SK-N-SH (cell line): Measurements from ENCODE around the gene RNF150. TPM values are rescaled to one million over a fixed set of nuclear protein-coding genes. Genes with fewer than 3 reads are reported as not detected.

Experiments used
- CTCF ChIA-PET: fragments of 300-600, 350-600 bp; formaldehyde crosslinking; extraction: SDS; loops from one replicate; lab custom pipeline; 2021; lab: Yijun Ruan, JAX
- POLR2A ChIA-PET: fragments of 350-600 bp; sonication (Branson Sonifier 250); formaldehyde crosslinking; extraction: SDS; loops from one replicate; lab custom pipeline; 2020; ENCODE audit warnings: antibody characterized with exemption, inconsistent platforms; lab: Yijun Ruan, JAX
- DNase-seq: peaks from one replicate; pipeline ENCODE4 v3.0.0; 2012
- H2AFZ ChIP-seq: fragments of 200-600 bp; sonication (generic); 2 replicates; pipeline ENCODE4 v1.8.1; 2016; ENCODE audit warnings: antibody characterized with exemption, mild to moderate bottlenecking, low read depth
- H3F3A ChIP-seq: fragments of 200-600 bp; sonication (generic); replicated peaks from 2 replicates; pipeline ENCODE3; 2016; ENCODE audit warnings: antibody characterized with exemption, mild to moderate bottlenecking; ENCODE audit not compliant: insufficient read depth
- H3K27ac ChIP-seq, 2 experiments: fragments of 200-500 bp in 1 of 2; fragments of 200-600 bp in 1 of 2; sonication (Bioruptor generic) in 1 of 2; sonication (generic), shearing (Covaris generic) in 1 of 2; 2 replicates each; pipeline versions ENCODE4 v1.5.1 to v1.6.1; 2014 to 2016; ENCODE audit warnings: low read depth in 2 of 2, inconsistent platforms in 1 of 2, low read length in 1 of 2, mild to moderate bottlenecking in 1 of 2, mixed read lengths in 1 of 2
- H3K27me3 ChIP-seq: fragments of 200-600 bp; sonication (generic), shearing (Covaris generic); 2 replicates; pipeline ENCODE4 v1.6.1; 2016; ENCODE audit warnings: mixed run types; ENCODE audit not compliant: insufficient read depth
- H3K36me3 ChIP-seq, 2 experiments: fragments of 200-500 bp in 1 of 2; fragments of 200-600 bp in 1 of 2; sonication (Bioruptor generic) in 1 of 2; sonication (generic) in 1 of 2; replicated peaks in 1 of 2; 2 replicates each; pipeline versions ENCODE3 to v1.5.1; 2014 to 2016; ENCODE audit warnings: low read length in 1 of 2, mild to moderate bottlenecking in 1 of 2; ENCODE audit not compliant: insufficient read depth in 2 of 2, control insufficient read depth in 1 of 2
- H3K4me1 ChIP-seq, 2 experiments: fragments of 200-500 bp in 1 of 2; fragments of 200-600 bp in 1 of 2; sonication (Bioruptor generic) in 1 of 2; sonication (generic), shearing (Covaris generic) in 1 of 2; 2 replicates each; pipeline versions ENCODE4 v1.5.1 to v1.6.1; 2014 to 2016; ENCODE audit warnings: low read depth in 1 of 2, low read length in 1 of 2, mixed run types in 1 of 2; ENCODE audit not compliant: insufficient read depth in 2 of 2, control insufficient read depth in 1 of 2
- H3K4me2 ChIP-seq: fragments of 200-600 bp; sonication (generic), shearing (Covaris generic); 2 replicates; pipeline ENCODE4 v1.6.1; 2017; ENCODE audit warnings: mixed run types
- H3K4me3 ChIP-seq, 2 experiments: fragments of 200-500 bp in 1 of 2; fragments of 200-600 bp in 1 of 2; sonication (Bioruptor generic) in 1 of 2; sonication (generic), shearing (Covaris generic) in 1 of 2; 2 replicates each; pipeline versions ENCODE4 v1.5.1 to v1.8.1; 2014 to 2016; ENCODE audit warnings: low read depth in 2 of 2, inconsistent platforms in 1 of 2, low read length in 1 of 2, mild to moderate bottlenecking in 1 of 2, mixed read lengths in 1 of 2, moderate library complexity in 1 of 2
- H3K79me2 ChIP-seq: fragments of 200-600 bp; sonication (generic); 2 replicates; pipeline ENCODE4 v1.8.1; 2017; ENCODE audit warnings: mild to moderate bottlenecking; ENCODE audit not compliant: insufficient read depth
- H3K9ac ChIP-seq: fragments of 200-600 bp; sonication (generic); 2 replicates; pipeline ENCODE4 v1.6.1; 2017; ENCODE audit warnings: mixed run types
- H3K9me2 ChIP-seq: fragments of 200-600 bp; sonication (generic); 2 replicates; pipeline ENCODE4 v1.6.1; 2017; ENCODE audit warnings: mixed run types
- H3K9me3 ChIP-seq: fragments of 200-600 bp; sonication (generic); 2 replicates; pipeline ENCODE4 v1.6.1; 2017; ENCODE audit warnings: mixed run types, mild to moderate bottlenecking, moderate library complexity
- H4K20me1 ChIP-seq: fragments of 200-600 bp; sonication (generic); 2 replicates; pipeline ENCODE4 v1.6.1; 2017; ENCODE audit warnings: mild to moderate bottlenecking, mixed run types; ENCODE audit not compliant: insufficient read depth
- CHD2 ChIP-seq: fragments of 150-350 bp; IDR thresholded peaks from 2 replicates; pipeline ENCODE4 v1.6.1; 2018; ENCODE audit warnings: low read length; ENCODE audit not compliant: partially characterized antibody
- ELF1 ChIP-seq: IDR thresholded peaks from 2 replicates; pipeline ENCODE4 v1.4.0; 2012
- EZH2phosphoT487 ChIP-seq: fragments of 200-600 bp; sonication (generic); IDR thresholded peaks from 2 replicates; pipeline ENCODE4 v1.6.1; 2017; ENCODE audit warnings: low read depth, mixed run types, mild to moderate bottlenecking, antibody characterized with exemption, moderate library complexity, borderline replicate concordance
- FOSL2 ChIP-seq: IDR thresholded peaks from 2 replicates; pipeline ENCODE4 v1.4.0; 2012; ENCODE audit warnings: low read depth, mild to moderate bottlenecking, moderate library complexity, borderline replicate concordance
- GATA2 ChIP-seq: sonication (generic); formaldehyde crosslinking; IDR thresholded peaks from 2 replicates; pipeline ENCODE4 v1.5.0; 2020; ENCODE audit warnings: mild to moderate bottlenecking, missing genetic modification reagents
- JUND ChIP-seq: IDR thresholded peaks from 2 replicates; pipeline ENCODE4 v1.4.0; 2012
- MAX ChIP-seq: IDR thresholded peaks from 2 replicates; pipeline ENCODE4 v1.4.0; 2012; ENCODE audit warnings: low read depth
- MEF2A ChIP-seq: IDR thresholded peaks from 2 replicates; pipeline ENCODE4 v1.4.0; 2012; ENCODE audit warnings: low read depth, borderline replicate concordance
- NFIC ChIP-seq: IDR thresholded peaks from 2 replicates; pipeline ENCODE4 v1.4.0; 2012; ENCODE audit warnings: borderline replicate concordance
- NRF1 ChIP-seq: IDR thresholded peaks from 2 replicates; pipeline ENCODE4 v1.6.1; 2012; ENCODE audit warnings: low read depth, mild to moderate bottlenecking, low read length
- RCOR1 ChIP-seq: fragments of 150-350 bp; IDR thresholded peaks from 2 replicates; pipeline ENCODE4 v1.6.1; 2017; ENCODE audit warnings: antibody characterized with exemption, low read length
- RFX5 ChIP-seq: IDR thresholded peaks from 2 replicates; pipeline ENCODE4 v1.6.1; 2012; ENCODE audit warnings: mild to moderate bottlenecking, improper control_type of control experiment, low read length
- TAF1 ChIP-seq: IDR thresholded peaks from 2 replicates; pipeline ENCODE4 v1.6.1; 2012; ENCODE audit warnings: low read depth, mild to moderate bottlenecking, low read length, moderate library complexity, borderline replicate concordance
- TCF12 ChIP-seq: IDR thresholded peaks from 2 replicates; pipeline ENCODE4 v1.4.0; 2012
- USF1 ChIP-seq: IDR thresholded peaks from 2 replicates; pipeline ENCODE4 v1.4.0; 2012; ENCODE audit warnings: low read depth, borderline replicate concordance
- WGBS: methylation state at CpG from one replicate; pipeline ENCODE4 v1.1.6; 2017; ENCODE audit warnings: low lambda C conversion rate; 5-methylcytosine and 5-hydroxymethylcytosine counted together
- polyA plus RNA-seq, 3 experiments: library from polyadenylated mRNA; depleted of rRNA; stranded (reverse); fragments of >200 nt; gene quantifications; 2 replicates each; pipeline ENCODE4 v1.2.3, GENCODE V29; 2012
- TF ChIP-seq, protein P1 (sequence below): IDR thresholded peaks from 2 replicates; pipeline ENCODE4 v1.6.1; 2012; ENCODE audit warnings: mild to moderate bottlenecking, low read depth, low read length, moderate library complexity
- TF ChIP-seq, protein P2 (sequence below): fragments of 150-350 bp; IDR thresholded peaks from 2 replicates; pipeline ENCODE4 v1.6.1; 2017; ENCODE audit warnings: antibody characterized with exemption, low read length, low read depth, borderline replicate concordance
- TF ChIP-seq, protein P3 (sequence below): fragments of 200-600 bp; sonication (generic); IDR thresholded peaks from 2 replicates; pipeline ENCODE4 v1.6.1; 2017; ENCODE audit warnings: antibody characterized with exemption, mild to moderate bottlenecking, moderate library complexity

RNF150 gene
- polyA plus RNA-seq, 1 of the 3 experiments (the other 2 are of a cell fraction): 5.8 TPM

- Histone ChIP-seq H2AFZ (no peak overlapping the region), H3F3A (peaks cover 20% of the 10 kb centered on the region), H3K4me3 (no peak overlapping the region), H3K4me2 (no peak overlapping the region), H3K9me2 (no peaks in the 10 kb centered on the region), H3K4me1 (peaks cover 14 to 32% of the 10 kb centered on the region in 2 experiments)
- CTCF ChIA-PET: interaction anchor here (1.5 to 1.7 kb wide), 2 partner anchors 23 to 104 kb away, joined by 4 to 5 read pairs; no protein-coding TSS in a partner anchor
- POLR2A ChIA-PET: interaction anchor here (1.0 kb wide), 1 partner anchor 124 kb away, joined by 5 read pairs; no protein-coding TSS in a partner anchor
- no peak for TF ChIP-seq TAF1
- no peak for TF ChIP-seq TCF12
- TF ChIP-seq JUND: no peak
- TF ChIP-seq EZH2phosphoT487: no peak
- TF ChIP-seq, protein P1, sequence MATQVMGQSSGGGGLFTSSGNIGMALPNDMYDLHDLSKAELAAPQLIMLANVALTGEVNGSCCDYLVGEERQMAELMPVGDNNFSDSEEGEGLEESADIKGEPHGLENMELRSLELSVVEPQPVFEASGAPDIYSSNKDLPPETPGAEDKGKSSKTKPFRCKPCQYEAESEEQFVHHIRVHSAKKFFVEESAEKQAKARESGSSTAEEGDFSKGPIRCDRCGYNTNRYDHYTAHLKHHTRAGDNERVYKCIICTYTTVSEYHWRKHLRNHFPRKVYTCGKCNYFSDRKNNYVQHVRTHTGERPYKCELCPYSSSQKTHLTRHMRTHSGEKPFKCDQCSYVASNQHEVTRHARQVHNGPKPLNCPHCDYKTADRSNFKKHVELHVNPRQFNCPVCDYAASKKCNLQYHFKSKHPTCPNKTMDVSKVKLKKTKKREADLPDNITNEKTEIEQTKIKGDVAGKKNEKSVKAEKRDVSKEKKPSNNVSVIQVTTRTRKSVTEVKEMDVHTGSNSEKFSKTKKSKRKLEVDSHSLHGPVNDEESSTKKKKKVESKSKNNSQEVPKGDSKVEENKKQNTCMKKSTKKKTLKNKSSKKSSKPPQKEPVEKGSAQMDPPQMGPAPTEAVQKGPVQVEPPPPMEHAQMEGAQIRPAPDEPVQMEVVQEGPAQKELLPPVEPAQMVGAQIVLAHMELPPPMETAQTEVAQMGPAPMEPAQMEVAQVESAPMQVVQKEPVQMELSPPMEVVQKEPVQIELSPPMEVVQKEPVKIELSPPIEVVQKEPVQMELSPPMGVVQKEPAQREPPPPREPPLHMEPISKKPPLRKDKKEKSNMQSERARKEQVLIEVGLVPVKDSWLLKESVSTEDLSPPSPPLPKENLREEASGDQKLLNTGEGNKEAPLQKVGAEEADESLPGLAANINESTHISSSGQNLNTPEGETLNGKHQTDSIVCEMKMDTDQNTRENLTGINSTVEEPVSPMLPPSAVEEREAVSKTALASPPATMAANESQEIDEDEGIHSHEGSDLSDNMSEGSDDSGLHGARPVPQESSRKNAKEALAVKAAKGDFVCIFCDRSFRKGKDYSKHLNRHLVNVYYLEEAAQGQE: no peak
- TF ChIP-seq, protein P2, sequence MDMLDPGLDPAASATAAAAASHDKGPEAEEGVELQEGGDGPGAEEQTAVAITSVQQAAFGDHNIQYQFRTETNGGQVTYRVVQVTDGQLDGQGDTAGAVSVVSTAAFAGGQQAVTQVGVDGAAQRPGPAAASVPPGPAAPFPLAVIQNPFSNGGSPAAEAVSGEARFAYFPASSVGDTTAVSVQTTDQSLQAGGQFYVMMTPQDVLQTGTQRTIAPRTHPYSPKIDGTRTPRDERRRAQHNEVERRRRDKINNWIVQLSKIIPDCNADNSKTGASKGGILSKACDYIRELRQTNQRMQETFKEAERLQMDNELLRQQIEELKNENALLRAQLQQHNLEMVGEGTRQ: no peak
- no peak for TF ChIP-seq NFIC
- TF ChIP-seq, protein P3, sequence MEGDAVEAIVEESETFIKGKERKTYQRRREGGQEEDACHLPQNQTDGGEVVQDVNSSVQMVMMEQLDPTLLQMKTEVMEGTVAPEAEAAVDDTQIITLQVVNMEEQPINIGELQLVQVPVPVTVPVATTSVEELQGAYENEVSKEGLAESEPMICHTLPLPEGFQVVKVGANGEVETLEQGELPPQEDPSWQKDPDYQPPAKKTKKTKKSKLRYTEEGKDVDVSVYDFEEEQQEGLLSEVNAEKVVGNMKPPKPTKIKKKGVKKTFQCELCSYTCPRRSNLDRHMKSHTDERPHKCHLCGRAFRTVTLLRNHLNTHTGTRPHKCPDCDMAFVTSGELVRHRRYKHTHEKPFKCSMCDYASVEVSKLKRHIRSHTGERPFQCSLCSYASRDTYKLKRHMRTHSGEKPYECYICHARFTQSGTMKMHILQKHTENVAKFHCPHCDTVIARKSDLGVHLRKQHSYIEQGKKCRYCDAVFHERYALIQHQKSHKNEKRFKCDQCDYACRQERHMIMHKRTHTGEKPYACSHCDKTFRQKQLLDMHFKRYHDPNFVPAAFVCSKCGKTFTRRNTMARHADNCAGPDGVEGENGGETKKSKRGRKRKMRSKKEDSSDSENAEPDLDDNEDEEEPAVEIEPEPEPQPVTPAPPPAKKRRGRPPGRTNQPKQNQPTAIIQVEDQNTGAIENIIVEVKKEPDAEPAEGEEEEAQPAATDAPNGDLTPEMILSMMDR: no peak
- no peak for TF ChIP-seq ELF1
- TF ChIP-seq, all 33 proteins: peak for 0
- Histone ChIP-seq H4K20me1 (no peaks in the 10 kb centered on the region; the same call in 1 of the 2 replicates), H3K79me2 (peaks cover 68% of the 10 kb centered on the region), H3K27me3 (no peaks in the 10 kb centered on the region), H3K9me3 (no peaks in the 10 kb centered on the region), H3K27ac (peak overlapping the region in 1 of 2 experiments; percentile 96; a peak in 2 of 4 replicates), H3K9ac (no peak overlapping the region), H3K36me3 (no peaks in the 10 kb centered on the region)
- no peak for DNase-seq
- WGBS: 84% methylated on average over 7 of the region's 7 CpGs
Observed at GRCh38 chr4:141026900-141027299, 106.4 kb downstream of the RNF150 start.

GRCh38 chr4:141023051-141023450 is 110.2 kb downstream of the RNF150 start:
- Histone ChIP-seq H3K4me2 (no peak overlapping the region), H3K9me3 (no peaks in the 10 kb centered on the region), H3K9me2 (no peaks in the 10 kb centered on the region), H4K20me1 (no peaks in the 10 kb centered on the region; the same call in 1 of the 2 replicates), H3K27ac (peak overlapping the region in 1 of 2 experiments; percentile 100; a peak in 2 of 4 replicates), H3F3A (peaks cover 10% of the 10 kb centered on the region), H2AFZ (no peak overlapping the region), H3K27me3 (no peaks in the 10 kb centered on the region), H3K36me3 (no peaks in the 10 kb centered on the region), H3K4me3 (no peak overlapping the region), H3K4me1 (peaks cover 28 to 56% of the 10 kb centered on the region in 2 experiments), H3K79me2 (peaks cover 62% of the 10 kb centered on the region), H3K9ac (no peak overlapping the region)
- ChIA-PET CTCF (interaction anchor here (1.1 to 6.0 kb wide), 3 partner anchors 12 to 663 kb away, joined by 3 to 58 read pairs (median 4); partner anchors contain the start of gene RNF150), POLR2A (interaction anchor here (4.0 kb wide), 1 partner anchor 109 kb away, joined by 20 read pairs; the partner anchor contains the start of gene RNF150)
- DNase-seq: no peak
- WGBS: 67% methylated on average over 1 of the region's 1 CpG
- no peak for TF ChIP-seq RFX5
- no peak for TF ChIP-seq TCF12
- no peak for TF ChIP-seq USF1
- TF ChIP-seq CHD2: no peak
- no peak for TF ChIP-seq NRF1
- no peak for TF ChIP-seq GATA2 (CRISPR knock-in tag)
- no peak for TF ChIP-seq EZH2phosphoT487
- no peak for TF ChIP-seq MAX
- TF ChIP-seq ELF1: no peak
- TF ChIP-seq FOSL2: no peak
- TF ChIP-seq MEF2A: no peak
- no peak for TF ChIP-seq RCOR1
